NCI-H187 treated with DMSO at 0.1 percent for 48 hours (cell line): ENCODE measurements around the gene SHE.
"Not testable (repeated sequence)": the region's sequence is repeated elsewhere in the genome, so short reads cannot be mapped to it uniquely, and the experiment has no call there.

ENCODE experiments used
- DNase-seq: peaks from one replicate; lab custom pipeline; 2025; lab: John Stamatoyannopoulos, UW

Gene SHE

DNA sequence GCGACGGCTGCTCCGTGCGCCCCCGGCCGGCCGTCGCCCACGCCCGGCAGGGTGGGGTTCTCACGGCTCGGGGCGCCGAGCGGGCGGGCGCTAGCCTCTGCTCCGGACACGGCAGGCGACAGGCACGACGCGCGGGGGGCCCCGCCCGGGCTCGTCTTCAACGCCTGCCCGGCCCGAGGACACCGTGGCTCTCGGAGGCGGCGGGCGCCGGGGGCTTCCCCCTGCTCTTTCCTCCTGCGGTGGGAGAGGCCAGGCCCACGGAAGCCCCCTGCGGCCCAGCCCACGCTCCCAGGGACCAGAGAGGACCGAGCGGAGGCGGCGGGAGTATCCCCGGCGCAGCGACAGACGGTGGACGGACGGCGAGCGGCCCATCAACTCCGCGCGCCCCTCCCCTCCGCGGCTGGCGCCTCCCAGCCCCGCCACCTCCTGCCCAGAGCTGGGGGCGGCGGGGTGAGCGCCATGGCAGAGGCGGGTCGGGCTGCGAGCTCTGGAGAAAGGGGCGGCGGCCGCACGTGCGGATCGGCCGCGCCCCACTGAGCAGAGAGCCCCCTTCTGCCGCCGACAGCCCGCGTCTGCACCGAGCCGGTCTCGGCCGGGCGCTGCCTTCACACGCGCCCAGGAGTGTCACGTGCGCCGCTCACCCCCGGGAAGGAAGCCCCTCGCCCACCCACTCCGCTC is at the start of gene SHE, which contains the start of gene TDRD10:
Gene SHE (minus strand): TSS at position 347 of the 678 bp plus-strand sequence. CDS start 386 bp downstream, outside the sequence.
Gene TDRD10 (plus strand): TSS at position 154 of the 678 bp plus-strand sequence. CDS start 4,685 bp downstream, outside the sequence.
- DNase-seq: no peak

DNA sequence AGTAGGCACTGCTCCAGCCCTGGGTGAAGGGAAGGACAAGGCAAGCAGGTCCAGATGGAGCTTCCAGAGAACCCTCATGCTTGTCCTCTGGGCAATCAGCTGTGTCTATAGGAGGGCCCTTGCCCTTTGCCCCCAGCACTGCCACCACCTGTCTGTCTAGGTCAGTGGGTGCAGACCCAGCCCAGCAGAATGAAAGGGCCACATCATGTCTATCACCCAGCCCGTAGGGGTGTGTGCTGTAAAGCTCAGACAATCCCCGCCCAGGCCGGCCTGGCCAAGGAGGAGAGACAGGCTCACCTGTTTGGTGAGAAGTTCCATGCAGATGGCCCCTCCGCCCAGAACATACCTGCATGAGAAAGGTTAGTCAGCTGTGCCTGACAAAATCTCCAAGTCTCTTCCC is 49.3 kb upstream of the SHE start:
- no peak for DNase-seq

- DNase-seq: no peak
These were observed 48.4 kb upstream of the SHE start for GRCh38 chr1:154550657-154551056.

DNA sequence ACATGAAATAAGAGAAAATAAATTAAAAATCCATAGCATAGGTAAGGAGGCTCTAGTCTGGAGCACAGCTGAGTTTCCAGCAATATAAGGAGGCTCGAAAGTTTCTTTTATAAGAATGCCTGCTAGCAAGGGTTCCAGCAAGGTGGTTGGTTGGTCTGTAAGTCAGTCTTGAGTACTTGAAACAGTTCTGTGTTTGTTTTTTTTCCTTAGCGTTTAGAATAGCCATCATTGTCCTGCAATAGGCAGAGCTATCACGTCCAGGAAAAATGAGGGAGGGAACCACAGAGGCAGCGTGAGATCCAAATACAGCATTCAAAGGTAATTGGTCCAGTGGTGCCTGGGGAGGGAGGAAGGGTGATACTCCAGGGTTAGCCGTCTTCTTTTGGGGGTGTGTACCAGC is 47.9 kb upstream of the SHE start:
- no peak for DNase-seq

DNA sequence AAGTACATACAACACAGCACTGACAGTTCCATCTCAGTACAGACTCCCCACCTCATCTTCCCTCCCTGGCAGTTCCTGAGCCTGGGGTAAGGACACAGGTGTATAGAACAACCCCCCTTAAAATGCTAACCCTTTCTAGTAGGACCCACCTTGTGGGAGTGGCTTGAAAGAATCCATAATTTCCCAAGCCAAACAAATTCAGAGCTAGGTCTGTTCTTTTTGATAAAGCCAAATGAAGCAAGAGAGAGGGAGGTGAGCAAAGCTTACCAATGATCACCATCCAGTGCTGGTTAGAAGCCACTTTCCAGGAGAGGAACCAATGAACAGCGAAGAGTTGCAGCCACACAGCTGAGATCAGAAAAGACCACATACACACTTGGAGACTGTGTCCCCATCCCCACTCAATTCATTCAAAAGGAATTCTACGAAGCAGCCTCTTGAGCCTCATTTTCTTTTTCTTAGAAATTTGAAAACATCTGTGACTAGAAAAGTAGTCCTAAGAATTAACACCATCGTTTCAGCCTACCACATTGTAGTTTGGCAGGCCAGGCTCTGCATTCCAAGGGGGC is 47.1 kb upstream of the SHE start:
- DNase-seq: no peak

DNA sequence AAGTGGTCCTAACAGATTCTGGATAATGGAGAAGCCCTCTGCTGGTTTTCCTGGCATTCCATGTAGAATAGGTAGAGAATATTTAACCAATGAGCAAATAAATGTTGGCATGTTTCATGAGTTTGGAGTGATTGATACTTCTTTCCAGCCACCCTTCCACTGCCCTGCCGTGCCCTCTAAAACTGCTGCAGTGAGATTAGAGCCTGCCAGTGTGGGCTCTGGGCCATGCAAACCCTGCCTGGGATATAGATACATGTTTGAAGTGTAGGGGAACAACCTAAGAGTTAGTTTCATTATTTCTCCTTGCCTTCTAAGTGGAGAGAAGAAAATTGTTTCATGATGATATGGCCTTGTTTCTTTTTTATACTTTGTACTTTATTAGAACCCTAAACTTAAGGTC is 45.8 kb upstream of the SHE start:
- no peak for DNase-seq

- no peak for DNase-seq
These were observed 45.0 kb upstream of the SHE start for GRCh38 chr1:154547105-154547732.

- no peak for DNase-seq
These were observed 44.3 kb upstream of the SHE start for GRCh38 chr1:154546264-154547063.

DNA sequence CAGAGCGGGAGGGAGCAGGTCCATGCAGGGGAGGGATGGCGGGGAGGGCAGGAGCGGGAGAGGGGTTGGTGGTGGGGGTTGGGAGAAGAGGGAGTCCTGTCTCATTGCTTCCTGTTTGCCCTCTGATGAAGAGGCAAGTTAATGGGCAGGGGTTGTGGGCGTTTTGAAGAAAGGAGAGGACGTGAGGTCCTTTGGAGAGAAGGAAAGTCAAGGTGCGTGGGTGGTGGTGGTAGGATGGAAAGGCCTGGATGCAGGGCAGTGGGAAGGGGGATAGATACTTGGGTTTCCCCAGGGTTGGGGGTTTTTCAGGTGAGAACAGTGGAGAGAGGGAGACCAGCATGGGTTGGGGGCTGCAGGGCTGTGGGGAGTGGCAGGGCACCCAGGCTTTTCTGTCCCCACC is 39.0 kb upstream of the SHE start:
- DNase-seq: no peak

DNA sequence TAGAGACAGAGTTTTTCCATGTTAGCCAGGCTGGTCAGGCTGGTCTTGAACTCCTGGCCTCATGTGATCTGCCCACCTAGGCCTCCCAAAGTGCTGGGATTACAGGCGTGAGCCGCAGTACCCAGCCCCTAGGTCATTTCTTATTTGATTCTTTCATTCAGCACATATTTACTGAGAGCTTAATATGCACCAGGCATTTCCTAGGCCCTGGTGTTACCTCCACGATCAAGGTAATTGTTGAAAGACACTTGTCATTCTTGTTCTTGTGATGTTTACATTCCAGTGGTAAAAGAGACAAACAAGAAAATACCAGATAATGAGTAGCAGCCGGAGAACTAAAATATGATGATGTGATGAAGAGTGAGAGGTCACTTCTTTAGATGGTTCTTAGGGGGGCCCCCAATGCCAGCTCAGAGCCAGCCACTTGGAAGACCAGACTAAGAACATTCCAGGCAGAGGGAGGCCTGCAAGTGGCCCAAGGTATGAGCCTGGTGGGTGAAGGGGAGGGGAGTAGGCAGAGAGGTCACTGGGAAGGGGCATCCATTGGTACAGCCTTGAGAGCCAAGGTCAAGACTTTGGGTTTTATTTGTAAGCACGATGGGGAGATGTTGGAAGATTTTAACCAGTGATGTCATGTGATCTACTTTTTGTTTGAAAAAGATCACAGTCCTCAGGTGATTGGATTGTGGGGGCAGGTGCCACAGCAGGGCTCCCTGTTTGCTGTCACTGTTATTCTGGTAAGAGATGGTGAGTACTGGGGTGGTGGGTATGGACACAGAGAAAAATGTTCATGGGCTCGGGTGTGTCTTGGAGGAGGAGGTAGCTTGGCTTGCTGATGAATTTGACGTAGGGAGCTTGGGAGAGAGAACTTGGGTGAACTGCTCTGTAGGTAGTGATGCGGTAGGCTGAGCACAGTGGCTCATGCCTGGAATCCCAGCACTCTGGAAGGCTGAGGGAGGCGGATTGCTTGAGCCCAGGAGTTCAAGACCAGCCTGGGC is 37.6 kb upstream of the SHE start:
- no peak for DNase-seq

DNA sequence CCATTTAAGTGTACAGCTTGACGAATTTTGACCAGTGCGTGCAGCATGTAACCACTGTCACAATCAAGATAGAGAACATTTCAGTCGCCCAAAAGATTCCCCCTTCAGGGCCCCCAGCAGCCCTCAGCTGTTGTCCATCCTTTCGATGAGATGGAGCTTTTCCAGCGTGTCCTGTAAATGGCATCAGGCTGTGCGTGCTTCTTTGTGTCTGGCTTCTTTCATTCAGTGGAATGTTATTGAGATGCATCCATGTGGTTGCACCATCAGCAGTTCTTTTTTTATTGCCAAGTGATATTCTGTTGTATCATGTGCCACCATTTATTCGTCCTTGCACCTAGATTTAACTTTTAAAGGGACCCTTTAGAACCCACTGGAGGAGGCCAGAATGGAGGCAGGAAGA is 34.4 kb upstream of the SHE start:
- DNase-seq: no peak

- peak; percentile 46 for DNase-seq
These were observed 32.0 kb upstream of the SHE start for GRCh38 chr1:154533952-154534844.

- not testable (repeated sequence) for DNase-seq
These were observed 29.7 kb upstream of the SHE start for GRCh38 chr1:154531950-154532349.

DNA sequence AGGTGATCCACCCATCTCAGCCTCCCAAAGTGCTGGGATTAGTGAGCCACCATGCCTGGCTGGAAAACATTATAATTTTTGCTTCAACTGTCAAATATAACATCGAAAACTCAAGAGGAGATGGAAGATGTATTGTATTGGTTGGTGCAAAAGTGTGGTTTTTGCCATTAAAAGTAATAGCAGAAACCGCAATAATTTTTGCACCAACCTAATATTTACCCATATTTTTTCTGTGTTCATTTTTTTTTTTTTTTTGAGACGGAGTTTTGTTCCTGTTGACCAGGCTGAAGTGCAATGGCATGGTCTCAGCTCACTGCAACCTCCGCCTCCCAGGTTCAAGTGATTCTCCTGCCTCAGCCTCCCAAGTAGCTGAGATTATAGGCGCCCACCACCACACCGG is 27.1 kb upstream of the SHE start:
- no peak for DNase-seq

- no peak for DNase-seq
These were observed 25.0 kb upstream of the SHE start for GRCh38 chr1:154527192-154527591.

- no peak for DNase-seq
These were observed 22.7 kb upstream of the SHE start for GRCh38 chr1:154524881-154525280.

- DNase-seq: no peak
These were observed 19.5 kb upstream of the SHE start for GRCh38 chr1:154521695-154522094.

GRCh38 chr1:154520333-154520732 is 18.1 kb upstream of the SHE start:
- DNase-seq: no peak

GRCh38 chr1:154519591-154519991 is 17.4 kb upstream of the SHE start:
- DNase-seq: no peak

DNA sequence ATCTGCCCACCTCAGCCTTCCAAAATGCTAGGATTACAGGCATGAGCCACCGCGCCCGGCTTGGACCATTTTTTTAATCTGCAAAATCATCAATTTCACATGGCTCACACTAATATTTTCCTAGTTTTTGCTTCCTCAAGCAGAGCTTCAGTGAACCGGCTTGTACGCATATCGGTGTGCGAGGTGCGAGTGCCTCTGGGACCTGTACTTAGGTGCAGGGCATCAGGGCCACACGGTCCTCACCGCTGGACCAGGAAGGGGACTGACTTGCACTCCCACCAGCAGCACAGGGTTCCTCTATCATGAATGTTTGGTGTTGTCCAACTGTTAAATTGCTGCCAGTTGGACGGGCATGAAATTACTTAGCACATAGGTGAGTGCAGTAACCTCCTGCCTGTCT is 15.4 kb upstream of the SHE start:
- no peak for DNase-seq
